Measurements from ENCODE around the gene TMEM129. TPM values are rescaled to one million over a fixed set of nuclear protein-coding genes. Genes with fewer than 3 reads are reported as not detected.

Gene TMEM129
- total and polyA plus RNA-seq, 2 experiments from 2014 or later, result 16.4 to 64.4 TPM

DNA sequence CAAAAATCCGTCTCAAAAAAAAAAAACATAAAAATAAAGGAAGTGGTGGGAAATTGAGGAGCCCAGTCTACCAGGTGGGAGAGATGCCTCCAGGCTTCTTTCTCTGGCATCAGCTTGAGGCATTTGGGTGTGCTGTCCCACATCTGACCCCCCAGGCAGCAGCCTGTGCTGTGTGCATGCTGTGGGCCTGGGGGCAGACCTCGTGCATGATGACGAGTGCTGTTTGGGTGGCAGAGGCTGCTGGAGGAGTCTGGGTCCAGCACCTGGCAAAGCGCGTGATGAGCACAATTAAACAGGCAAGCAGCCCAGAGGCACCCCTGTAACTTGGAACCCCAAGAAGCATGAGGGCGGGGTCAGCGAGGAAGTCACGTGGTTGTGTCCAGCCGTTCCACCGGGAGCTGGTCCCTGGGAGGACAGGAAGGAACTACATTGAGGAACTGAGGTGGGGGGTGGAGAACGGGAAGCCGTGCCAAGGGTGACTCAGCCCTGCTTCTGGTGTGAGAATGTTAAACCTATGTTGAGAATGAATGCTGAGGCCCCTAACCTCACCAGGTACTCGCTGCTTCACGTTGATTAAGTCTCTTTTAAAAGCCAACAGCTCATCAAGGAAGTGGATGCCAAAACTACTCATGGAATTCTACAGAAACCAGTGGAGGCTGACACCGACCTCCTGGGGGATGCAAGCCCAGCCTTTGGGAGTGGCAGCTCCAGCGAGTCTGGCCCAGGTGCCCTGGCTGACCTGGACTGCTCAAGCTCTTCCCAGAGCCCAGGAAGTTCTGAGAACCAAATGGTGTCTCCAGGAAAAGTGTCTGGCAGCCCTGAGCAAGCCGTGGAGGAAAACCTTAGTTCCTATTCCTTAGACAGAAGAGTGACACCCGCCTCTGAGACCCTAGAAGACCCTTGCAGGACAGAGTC is 6.3 kb upstream of the TMEM129 start (continued):
- TF ChIP-seq, protein P1, sequence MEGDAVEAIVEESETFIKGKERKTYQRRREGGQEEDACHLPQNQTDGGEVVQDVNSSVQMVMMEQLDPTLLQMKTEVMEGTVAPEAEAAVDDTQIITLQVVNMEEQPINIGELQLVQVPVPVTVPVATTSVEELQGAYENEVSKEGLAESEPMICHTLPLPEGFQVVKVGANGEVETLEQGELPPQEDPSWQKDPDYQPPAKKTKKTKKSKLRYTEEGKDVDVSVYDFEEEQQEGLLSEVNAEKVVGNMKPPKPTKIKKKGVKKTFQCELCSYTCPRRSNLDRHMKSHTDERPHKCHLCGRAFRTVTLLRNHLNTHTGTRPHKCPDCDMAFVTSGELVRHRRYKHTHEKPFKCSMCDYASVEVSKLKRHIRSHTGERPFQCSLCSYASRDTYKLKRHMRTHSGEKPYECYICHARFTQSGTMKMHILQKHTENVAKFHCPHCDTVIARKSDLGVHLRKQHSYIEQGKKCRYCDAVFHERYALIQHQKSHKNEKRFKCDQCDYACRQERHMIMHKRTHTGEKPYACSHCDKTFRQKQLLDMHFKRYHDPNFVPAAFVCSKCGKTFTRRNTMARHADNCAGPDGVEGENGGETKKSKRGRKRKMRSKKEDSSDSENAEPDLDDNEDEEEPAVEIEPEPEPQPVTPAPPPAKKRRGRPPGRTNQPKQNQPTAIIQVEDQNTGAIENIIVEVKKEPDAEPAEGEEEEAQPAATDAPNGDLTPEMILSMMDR (conservative IDR thresholded peaks at IDR 0.05; ENCODE audit: low read depth in 2 of 2), result no peak
- TF ChIP-seq POLR2AphosphoS5 (IDR thresholded peaks at IDR 0.05; ENCODE audit: low read depth), result no peak
- TF ChIP-seq CREB1 (CRISPR knock-in tag; IDR thresholded peaks at IDR 0.05; ENCODE audit: low read depth), result no peak
- no peak for TF ChIP-seq EZH2phosphoT487 (IDR thresholded peaks at IDR 0.05; ENCODE audit: unreplicated experiment)
- TF ChIP-seq NANOG (IDR thresholded peaks at IDR 0.05; ENCODE audit: borderline replicate concordance), result no peak
- no peak for TF ChIP-seq EZH2 (IDR thresholded peaks at IDR 0.05; ENCODE audit: low read depth, unreplicated experiment)
- TF ChIP-seq STAT1 (IDR thresholded peaks at IDR 0.05; ENCODE audit: unreplicated experiment), result no peak

DNA sequence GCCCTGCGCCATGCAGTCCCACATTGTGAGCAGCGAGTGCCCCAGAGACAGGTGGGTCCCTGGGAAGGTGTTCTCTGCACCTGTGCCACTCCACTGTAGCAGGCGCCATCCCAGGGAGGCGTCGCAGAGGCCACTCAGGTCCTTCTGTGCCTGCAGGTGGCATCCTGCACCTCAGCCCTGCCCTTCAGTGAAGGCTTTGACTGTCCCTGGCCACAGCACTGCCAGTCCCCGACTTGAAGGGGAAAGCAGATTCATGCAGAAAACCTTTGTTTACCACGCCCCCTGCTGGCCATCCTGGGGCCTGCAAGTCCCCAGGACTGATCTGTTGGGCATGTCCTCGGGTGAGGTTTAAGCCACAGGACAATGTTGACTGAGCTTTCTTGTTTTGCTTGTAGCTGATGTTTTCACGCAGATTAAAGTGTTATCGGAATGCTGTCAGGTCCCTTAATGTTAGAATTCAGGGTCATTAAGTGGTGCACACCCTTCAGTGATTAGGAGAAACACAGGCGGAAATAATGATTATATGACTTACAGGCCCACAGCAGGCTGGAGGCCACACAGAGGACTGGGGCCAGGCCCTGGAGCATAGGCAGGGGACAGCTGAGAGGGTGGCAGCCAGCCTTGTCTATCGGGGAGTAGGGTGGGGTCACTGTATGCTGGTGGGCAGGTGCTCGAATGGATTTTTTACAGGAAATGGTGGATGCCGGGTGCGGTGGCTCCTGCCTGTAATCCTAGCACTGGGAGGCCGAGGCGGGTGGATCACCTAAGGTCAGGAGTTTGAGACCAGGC is 5.2 kb upstream of the TMEM129 start:
- Histone ChIP-seq H3K36me3 (ENCODE audit: insufficient read depth) (peaks cover 61% of the 10 kb centered on the region), H2AFZ (no peak overlapping the region)

More for the DNA sequence above, 5.2 kb upstream of the TMEM129 start:
- H3K27ac ChIP-seq (ENCODE audit: low read depth), result 0 out of 2 replicates have a peak overlapping the region, but pooled peaks have one; percentile 10
- Mint-ChIP-seq H3K4me3 (no peak overlapping the region), H3K36me3 (ENCODE audit: low read depth) (peaks cover 90% of the 10 kb centered on the region), H3K9me3 (no peaks in the 10 kb centered on the region; the same call in 2 of the 3 replicates), H3K27me3 (ENCODE audit: insufficient read depth, low read depth, poor library complexity) (peaks cover 14% of the 10 kb centered on the region), H3K4me1 (peaks cover 14% of the 10 kb centered on the region), H3K27ac (peak overlapping the region; percentile 92)
- no peaks in the 10 kb centered on the region for H3K27me3 ChIP-seq (ENCODE audit: insufficient read depth)
- no peak overlapping the region for H3K4me2 ChIP-seq
- DNase-seq (ENCODE audit: low spot score), result peak; percentile 94
- H3F3A ChIP-seq (replicated peaks; ENCODE audit: low read depth), result peaks cover 33% of the 10 kb centered on the region
- H3K9me2 ChIP-seq (ENCODE audit: insufficient read depth), result no peaks in the 10 kb centered on the region
- peak; percentile 53 for ATAC-seq
- peaks cover 60% of the 10 kb centered on the region for H3K79me2 ChIP-seq (replicated peaks; ENCODE audit: insufficient read depth)
- H3K4me1 ChIP-seq (ENCODE audit: insufficient read depth), result peaks cover 4% of the 10 kb centered on the region; the same call in 1 of the 2 replicates
- H3K4me3 ChIP-seq, result no peak overlapping the region
- H4K20me1 ChIP-seq (replicated peaks; ENCODE audit: insufficient read depth), result peaks cover 48% of the 10 kb centered on the region
- TF ChIP-seq NANOG (IDR thresholded peaks at IDR 0.05; ENCODE audit: borderline replicate concordance), result no peak
- TF ChIP-seq, protein P1 (conservative IDR thresholded peaks at IDR 0.05; ENCODE audit: low read depth in 2 of 2), result peak; percentile 89 to 98

Data from GM23338 (cell line).